ENCODE measurements around the gene COL5A3. TPM values are rescaled to one million over a fixed set of nuclear protein-coding genes. Genes with fewer than 3 reads are reported as not detected.

Gene COL5A3
- total and polyA plus RNA-seq, 8 donors = 4.5 to 21.9 (median 6.3) TPM

DNA sequence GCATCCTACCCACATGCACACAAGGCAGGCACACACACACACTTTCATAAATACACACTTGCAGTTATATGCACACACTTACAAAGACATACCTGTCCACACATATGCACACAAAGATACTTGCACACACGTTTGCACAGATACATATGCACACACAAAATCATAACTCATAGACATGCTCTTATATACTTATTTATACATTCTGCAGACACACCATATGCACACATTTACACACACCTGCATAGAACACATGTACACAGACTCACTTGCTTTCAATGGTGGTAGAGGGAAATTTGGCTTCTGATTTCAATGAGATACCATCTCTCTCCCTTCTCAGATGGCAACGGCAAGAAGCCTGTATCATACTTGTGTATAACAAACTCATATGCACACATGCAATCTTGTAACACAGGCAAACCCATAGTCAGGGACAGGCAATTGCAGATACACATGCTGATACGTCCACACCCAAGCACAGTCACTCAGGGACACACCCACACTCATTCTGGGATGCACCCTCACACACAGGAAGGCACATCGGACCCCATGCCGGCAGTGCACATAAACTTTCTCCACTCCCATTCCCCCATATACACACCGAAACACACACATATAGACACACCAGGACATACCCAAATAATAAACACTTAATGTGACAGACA, 98.6 kb downstream of the COL5A3 start:
- Histone ChIP-seq H3K36me3 (no peaks in the 10 kb centered on the region), H3K27me3 (peaks cover 17 to 81% of the 10 kb centered on the region in 2 donors), H3K4me1 (peaks cover 0 to 23% of the 10 kb centered on the region in 2 donors), H3K27ac (no peak overlapping the region), H3K9me3 (no peaks in the 10 kb centered on the region), H3K4me3 (no peak overlapping the region)
- ATAC-seq = no peak
- TF ChIP-seq, protein P1, sequence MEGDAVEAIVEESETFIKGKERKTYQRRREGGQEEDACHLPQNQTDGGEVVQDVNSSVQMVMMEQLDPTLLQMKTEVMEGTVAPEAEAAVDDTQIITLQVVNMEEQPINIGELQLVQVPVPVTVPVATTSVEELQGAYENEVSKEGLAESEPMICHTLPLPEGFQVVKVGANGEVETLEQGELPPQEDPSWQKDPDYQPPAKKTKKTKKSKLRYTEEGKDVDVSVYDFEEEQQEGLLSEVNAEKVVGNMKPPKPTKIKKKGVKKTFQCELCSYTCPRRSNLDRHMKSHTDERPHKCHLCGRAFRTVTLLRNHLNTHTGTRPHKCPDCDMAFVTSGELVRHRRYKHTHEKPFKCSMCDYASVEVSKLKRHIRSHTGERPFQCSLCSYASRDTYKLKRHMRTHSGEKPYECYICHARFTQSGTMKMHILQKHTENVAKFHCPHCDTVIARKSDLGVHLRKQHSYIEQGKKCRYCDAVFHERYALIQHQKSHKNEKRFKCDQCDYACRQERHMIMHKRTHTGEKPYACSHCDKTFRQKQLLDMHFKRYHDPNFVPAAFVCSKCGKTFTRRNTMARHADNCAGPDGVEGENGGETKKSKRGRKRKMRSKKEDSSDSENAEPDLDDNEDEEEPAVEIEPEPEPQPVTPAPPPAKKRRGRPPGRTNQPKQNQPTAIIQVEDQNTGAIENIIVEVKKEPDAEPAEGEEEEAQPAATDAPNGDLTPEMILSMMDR (IDR thresholded peaks at IDR 0.05) = no peak
- intact Hi-C loops (cut with DNase I) = no loop called here
- no peak for DNase-seq

GRCh38 chr19:9910625-9911024, 99.7 kb downstream of the COL5A3 start:
- ATAC-seq (no peak), DNase-seq (no peak)
- no peak overlapping the region for H3K4me3 ChIP-seq
- intact Hi-C loops (cut with DNase I) = no loop called here
- peaks cover 17 to 78% of the 10 kb centered on the region in 2 donors for H3K27me3 ChIP-seq
- TF ChIP-seq, protein P1 (IDR thresholded peaks at IDR 0.05) = no peak
- no peaks in the 10 kb centered on the region for H3K36me3 ChIP-seq
- no peaks in the 10 kb centered on the region for H3K9me3 ChIP-seq
- H3K4me1 ChIP-seq = peaks cover 0 to 23% of the 10 kb centered on the region in 2 donors
- H3K27ac ChIP-seq = no peak overlapping the region

Small RNAs within 50 kb of the gene (microRNA-seq; reads per million reads assigned to microRNA genes)
- gene MIR5589 = 0 reads per million in 2 donors

Other genes with a start within 250 kb of the COL5A3 start
- 10 to 100 TPM; 13.2 to 13.3 TPM for gene ZNF846, start 241.8 kb downstream of the COL5A3 start, total RNA-seq
- 10 to 100 TPM; 32.2 to 46.2 (median 39.5) TPM for gene ZNF846, start 241.8 kb downstream of the COL5A3 start, polyA plus RNA-seq (ENCODE audit: insufficient read length in 6 of 6)
- 10 to 100 TPM; 22.3 to 23.5 TPM for gene FBXL12, start 191.4 kb downstream of the COL5A3 start, total RNA-seq
- gene FBXL12, start 191.4 kb downstream of the COL5A3 start, polyA plus RNA-seq (ENCODE audit: insufficient read length in 6 of 6) = 10 to 100 TPM; 32.3 to 40.5 (median 35.6) TPM
- gene UBL5, start 182.6 kb downstream of the COL5A3 start, total RNA-seq = 100 to 1,000 TPM; 260 to 301 TPM
- 100 to 1,000 TPM; 220 to 251 (median 235) TPM for gene UBL5, start 182.6 kb downstream of the COL5A3 start, polyA plus RNA-seq (ENCODE audit: insufficient read length in 6 of 6)
- 10 to 100 TPM; 57.5 to 67.2 TPM for gene PIN1, start 175.2 kb downstream of the COL5A3 start, total RNA-seq
- 10 to 100 TPM; 43.1 to 62.6 (median 52.6) TPM for gene PIN1, start 175.2 kb downstream of the COL5A3 start, polyA plus RNA-seq (ENCODE audit: insufficient read length in 6 of 6)
- 10 to 100 TPM in 1 of 2 donors, 1 to 10 TPM in 1; 7.6 to 10.4 TPM for gene OLFM2, start 74.0 kb downstream of the COL5A3 start, total RNA-seq
- gene OLFM2, start 74.0 kb downstream of the COL5A3 start, polyA plus RNA-seq (ENCODE audit: insufficient read length in 6 of 6) = 10 to 100 TPM; 25.1 to 33.9 (median 29.8) TPM
- gene RDH8, start 3.0 kb upstream of the COL5A3 start, total RNA-seq = not detected
- gene RDH8, start 3.0 kb upstream of the COL5A3 start, polyA plus RNA-seq (ENCODE audit: insufficient read length in 6 of 6) = not detected
- 10 to 100 TPM; 30.9 to 38.8 TPM for gene SHFL, start 75.8 kb upstream of the COL5A3 start, total RNA-seq
- 10 to 100 TPM; 28.8 to 41.6 (median 35.8) TPM for gene SHFL, start 75.8 kb upstream of the COL5A3 start, polyA plus RNA-seq (ENCODE audit: insufficient read length in 6 of 6)
- gene ANGPTL6, start 92.2 kb upstream of the COL5A3 start, total RNA-seq = under 1 TPM; 0.38 to 0.68 TPM
- gene ANGPTL6, start 92.2 kb upstream of the COL5A3 start, polyA plus RNA-seq (ENCODE audit: insufficient read length in 6 of 6) = 1 to 10 TPM; 1.4 to 3.1 (median 2.1) TPM
- 10 to 100 TPM; 23.4 to 49.8 TPM for gene PPAN, start 95.9 kb upstream of the COL5A3 start, total RNA-seq
- gene PPAN, start 95.9 kb upstream of the COL5A3 start, polyA plus RNA-seq (ENCODE audit: insufficient read length in 6 of 6) = 10 to 100 TPM; 22.6 to 36.3 (median 28.5) TPM
- gene P2RY11, start 101.2 kb upstream of the COL5A3 start, total RNA-seq = 10 to 100 TPM in 1 of 2 donors, 1 to 10 TPM in 1; 8.4 to 24.4 TPM
- 10 to 100 TPM in 5 of 6 donors, 1 to 10 TPM in 1; 9.3 to 15.8 (median 12.9) TPM for gene P2RY11, start 101.2 kb upstream of the COL5A3 start, polyA plus RNA-seq (ENCODE audit: insufficient read length in 6 of 6)
- 100 to 1,000 TPM; 162 to 166 TPM for gene EIF3G, start 109.4 kb upstream of the COL5A3 start, total RNA-seq
- gene EIF3G, start 109.4 kb upstream of the COL5A3 start, polyA plus RNA-seq (ENCODE audit: insufficient read length in 6 of 6) = 100 to 1,000 TPM; 180 to 208 (median 191) TPM
- 100 to 1,000 TPM in 1 of 2 donors, 10 to 100 TPM in 1; 65.1 to 141 TPM for gene DNMT1, start 184.4 kb upstream of the COL5A3 start, total RNA-seq
- gene DNMT1, start 184.4 kb upstream of the COL5A3 start, polyA plus RNA-seq (ENCODE audit: insufficient read length in 6 of 6) = 100 to 1,000 TPM; 141 to 191 (median 148) TPM
- 10 to 100 TPM; 25.6 to 40.3 TPM for gene S1PR2, start 220.8 kb upstream of the COL5A3 start, total RNA-seq
- 10 to 100 TPM; 36.8 to 47.6 (median 43.2) TPM for gene S1PR2, start 220.8 kb upstream of the COL5A3 start, polyA plus RNA-seq (ENCODE audit: insufficient read length in 6 of 6)
- gene MRPL4, start 241.7 kb upstream of the COL5A3 start, total RNA-seq = 10 to 100 TPM; 37.2 to 53.1 TPM
- 10 to 100 TPM; 27.5 to 41.6 (median 34.6) TPM for gene MRPL4, start 241.7 kb upstream of the COL5A3 start, polyA plus RNA-seq (ENCODE audit: insufficient read length in 6 of 6)

All from left lung (tissue), 10 donors.